Eye (tissue), 1 donor: ENCODE data around the gene NDRG4.

Source experiments
- DNase-seq: peaks from one replicate; pipeline ENCODE4 v3.0.0-alpha.2; 2015

NDRG4 gene, protein sequence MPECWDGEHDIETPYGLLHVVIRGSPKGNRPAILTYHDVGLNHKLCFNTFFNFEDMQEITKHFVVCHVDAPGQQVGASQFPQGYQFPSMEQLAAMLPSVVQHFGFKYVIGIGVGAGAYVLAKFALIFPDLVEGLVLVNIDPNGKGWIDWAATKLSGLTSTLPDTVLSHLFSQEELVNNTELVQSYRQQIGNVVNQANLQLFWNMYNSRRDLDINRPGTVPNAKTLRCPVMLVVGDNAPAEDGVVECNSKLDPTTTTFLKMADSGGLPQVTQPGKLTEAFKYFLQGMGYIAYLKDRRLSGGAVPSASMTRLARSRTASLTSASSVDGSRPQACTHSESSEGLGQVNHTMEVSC

GRCh38 chr16:58499615-58500351, at the start of gene NDRG4:
TSS of gene NDRG4 (plus strand) at chr16:58500143. CDS start at chr16:58500249, 106 bp downstream.
- DNase-seq: peak; percentile 95

- DNase-seq: no peak
Measured at GRCh38 chr16:58450590-58450989, 49.4 kb upstream of the NDRG4 start.

- DNase-seq: peak; percentile 88
Measured at GRCh38 chr16:58451265-58451689, 48.7 kb upstream of the NDRG4 start.

DNA sequence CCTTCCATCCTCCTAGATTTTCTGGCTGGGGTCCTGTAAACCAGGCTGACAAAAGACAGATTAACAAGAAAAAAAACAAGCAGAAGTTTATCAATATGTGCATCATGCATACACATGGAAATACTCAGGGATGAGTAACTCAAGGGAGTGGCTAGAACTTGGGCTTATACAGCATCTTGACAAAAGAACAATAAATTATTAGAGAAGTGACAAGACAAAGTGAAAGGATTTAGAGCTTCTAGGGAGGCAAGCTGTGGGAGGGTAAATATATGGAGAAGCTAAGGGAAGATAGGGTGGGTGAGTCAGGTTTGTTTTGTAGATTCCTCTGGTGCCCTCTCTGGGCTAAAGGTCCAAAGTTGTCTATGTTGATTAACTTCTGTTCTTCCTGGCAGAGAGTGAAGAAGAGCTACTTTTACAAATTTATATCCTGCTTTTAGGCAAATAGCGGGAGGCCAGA, 48.0 kb upstream of the NDRG4 start:
- DNase-seq: no peak

DNA sequence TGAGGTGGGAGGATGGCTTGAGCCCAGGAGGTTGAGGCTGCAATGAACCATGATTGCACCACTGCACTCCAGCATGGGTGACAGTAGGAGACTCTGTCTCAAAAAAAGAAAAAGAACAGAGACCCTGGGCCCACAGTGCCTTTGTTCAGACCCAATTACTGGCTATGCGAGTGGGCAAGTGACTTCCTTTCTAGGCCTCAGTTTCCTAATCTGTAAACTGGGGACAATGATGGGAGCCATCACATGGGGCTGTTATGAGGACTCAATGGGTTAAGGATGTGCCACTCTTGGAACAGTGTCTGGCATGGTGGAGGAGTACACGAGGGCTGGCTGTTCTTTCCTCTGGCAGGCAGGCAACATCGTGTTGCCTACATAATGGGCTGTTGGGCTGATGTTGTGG, 47.3 kb upstream of the NDRG4 start:
- DNase-seq: no peak

GRCh38 chr16:58454178-58454577, 45.8 kb upstream of the NDRG4 start:
- DNase-seq: no peak

DNA sequence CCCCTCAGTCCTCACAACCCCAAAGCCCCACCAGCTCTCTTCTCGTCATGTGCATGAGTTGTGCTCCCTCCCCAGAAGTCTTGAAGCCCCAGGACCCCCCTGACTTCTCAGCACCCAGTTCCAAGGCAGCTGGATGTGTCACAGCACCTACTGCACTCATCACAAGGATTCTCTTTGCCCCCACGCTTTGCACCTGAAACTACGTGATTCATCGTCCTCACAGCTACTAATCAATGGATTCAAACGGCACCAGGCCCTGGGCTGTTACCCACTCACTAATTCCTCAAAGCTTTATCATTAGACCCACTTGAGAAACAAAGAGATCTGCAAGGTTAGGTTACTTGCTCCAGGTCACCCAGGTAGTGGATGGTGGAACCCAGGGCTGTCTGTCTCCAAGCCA, 45.1 kb upstream of the NDRG4 start:
- DNase-seq: no peak

DNA sequence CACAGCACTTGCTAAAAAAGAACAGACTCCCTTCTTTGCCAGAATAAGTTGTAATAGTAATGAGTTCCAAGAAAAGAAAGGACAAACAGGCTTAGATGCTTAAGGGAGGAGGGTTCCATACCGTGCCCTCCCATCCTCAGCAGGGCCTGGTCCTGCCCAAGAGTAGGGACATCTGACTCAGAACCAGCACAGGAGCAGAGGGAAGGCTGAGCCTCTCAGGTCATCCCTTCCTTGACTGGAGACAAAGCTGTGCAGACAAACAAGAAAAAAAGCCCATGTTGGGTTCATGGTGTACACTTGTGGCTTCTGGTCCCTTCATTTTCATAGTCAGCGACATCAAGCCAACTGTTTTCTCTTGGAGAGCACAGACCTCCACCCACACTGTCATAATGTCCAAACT, 44.2 kb upstream of the NDRG4 start:
- no peak for DNase-seq

DNA sequence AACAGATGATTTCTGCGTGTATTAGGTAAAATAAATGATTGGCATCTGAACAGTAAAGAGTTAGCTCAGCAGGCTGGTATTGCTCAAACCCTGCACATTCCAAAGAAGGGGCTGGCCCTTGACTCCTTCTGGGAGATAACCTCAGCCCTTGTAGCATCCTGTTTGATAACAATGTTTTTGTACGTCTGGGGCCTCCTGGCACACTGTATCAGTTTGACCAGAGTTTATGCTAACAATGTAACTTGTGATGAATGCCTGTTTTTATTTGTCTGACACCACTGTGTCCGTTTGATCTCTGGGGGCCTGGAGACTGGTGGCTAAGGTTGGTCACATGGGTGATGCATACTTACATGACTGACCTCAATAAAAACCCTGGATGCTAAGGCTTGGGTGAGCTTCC, 43.8 kb upstream of the NDRG4 start:
- DNase-seq: no peak

- DNase-seq: no peak
Measured at GRCh38 chr16:58458606-58459343, 41.2 kb upstream of the NDRG4 start.

DNA sequence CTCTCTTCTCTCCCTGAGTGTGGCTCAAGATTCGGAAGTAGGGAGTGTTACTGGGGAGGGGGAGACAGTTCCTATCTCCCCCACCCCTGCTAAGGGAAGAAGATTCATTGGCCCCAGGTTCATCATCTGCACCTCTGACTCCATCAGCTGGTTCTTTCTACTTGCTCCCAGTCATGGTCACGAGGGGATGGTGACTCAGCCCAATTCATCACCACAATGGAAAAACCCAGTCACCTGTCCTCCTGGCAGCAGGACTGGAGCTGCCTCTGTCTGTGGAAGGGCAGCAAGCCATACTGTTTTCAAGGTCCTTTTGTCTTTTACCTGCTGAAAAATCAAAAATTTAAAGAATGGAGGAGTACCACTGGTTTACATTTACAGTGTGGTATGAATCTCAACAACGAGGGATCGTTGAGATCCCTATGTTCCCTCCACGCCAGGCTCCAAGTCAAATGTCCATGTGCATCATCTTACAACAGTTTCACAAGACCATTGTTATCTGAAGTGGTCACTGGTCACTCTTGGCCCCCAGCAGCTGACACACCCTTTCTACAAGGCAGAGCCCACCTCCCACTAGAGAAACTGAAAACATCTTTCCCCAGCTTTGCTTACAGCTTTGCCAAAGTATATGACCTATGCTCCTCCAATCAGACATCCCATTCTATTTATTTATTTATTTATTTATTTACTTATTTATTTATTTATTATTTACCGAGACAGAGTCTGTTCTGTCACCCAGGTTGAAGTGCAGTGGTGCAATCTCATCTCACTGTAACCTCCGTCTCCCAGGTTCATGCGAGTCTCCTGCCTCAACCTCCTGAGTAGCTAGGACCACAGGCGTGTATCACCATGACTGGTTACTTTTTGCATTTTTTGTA, 40.4 kb upstream of the NDRG4 start:
- no peak for DNase-seq

GRCh38 chr16:58460219-58460610, 39.7 kb upstream of the NDRG4 start:
- DNase-seq: no peak

- DNase-seq: peak; percentile 32
Measured at GRCh38 chr16:58461056-58461455, 38.9 kb upstream of the NDRG4 start.

DNA sequence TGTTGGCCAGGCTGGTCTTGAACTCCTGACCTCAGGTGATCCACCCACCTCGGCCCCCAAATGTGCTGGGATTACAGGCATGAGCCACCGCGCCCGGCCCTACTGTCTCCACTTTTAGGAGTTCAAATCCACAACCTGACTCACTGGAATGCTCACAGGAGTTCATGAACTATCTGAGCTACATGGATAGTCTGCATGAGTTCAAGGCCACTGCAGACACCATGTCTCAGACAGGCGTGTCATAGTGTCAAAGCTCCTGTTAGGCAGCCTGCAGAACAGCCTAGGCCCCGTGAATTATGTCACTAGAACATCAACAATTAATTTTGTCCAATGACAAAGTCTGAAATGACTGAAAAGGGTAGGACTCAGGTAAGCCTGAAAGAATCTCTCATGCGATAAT, 38.3 kb upstream of the NDRG4 start:
- DNase-seq: no peak

GRCh38 chr16:58462089-58462488, 37.9 kb upstream of the NDRG4 start:
- DNase-seq: no peak

DNA sequence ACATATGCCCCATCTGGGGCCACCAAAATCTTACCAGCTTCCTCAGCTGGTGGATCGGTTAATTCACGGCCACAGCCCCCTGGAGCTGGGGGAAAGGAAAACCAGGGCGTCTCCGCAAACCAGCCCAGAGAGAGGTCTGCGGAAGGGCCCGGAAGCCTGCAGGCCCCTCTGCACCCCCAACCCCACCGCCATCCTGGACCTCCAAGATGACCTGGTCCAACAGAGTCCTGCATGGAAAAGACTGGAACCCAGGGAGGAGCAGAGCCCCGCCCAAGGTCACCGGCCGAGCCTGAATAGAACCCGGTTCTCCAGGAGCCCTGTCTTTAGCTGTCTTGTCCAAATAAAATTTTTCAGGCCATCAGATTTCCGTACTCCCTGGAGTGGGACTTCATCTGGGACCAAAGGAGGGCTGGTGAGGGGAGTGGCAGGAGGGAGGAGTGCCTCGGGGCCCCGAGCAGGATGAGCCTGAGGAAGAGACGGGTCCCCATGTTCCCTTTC, 37.4 kb upstream of the NDRG4 start:
- no peak for DNase-seq

GRCh38 chr16:58462997-58463941, 36.7 kb upstream of the NDRG4 start:
- DNase-seq: peak; percentile 69

- peak; percentile 73 for DNase-seq
Measured at GRCh38 chr16:58464047-58464915, 35.7 kb upstream of the NDRG4 start.

GRCh38 chr16:58464916-58465731, 34.8 kb upstream of the NDRG4 start:
- DNase-seq: no peak
